ENCODE results near the gene ZNG1B. TPM values are rescaled to one million over a fixed set of nuclear protein-coding genes. Genes with fewer than 3 reads are reported as not detected.
"Not testable (repeated sequence)": the region's sequence is repeated elsewhere in the genome, so short reads cannot be mapped to it uniquely, and the experiment has no call there.

Gene ZNG1B
- total and polyA plus RNA-seq, 2 experiments from 2014 or later: 37.8 to 73.5 TPM

DNA sequence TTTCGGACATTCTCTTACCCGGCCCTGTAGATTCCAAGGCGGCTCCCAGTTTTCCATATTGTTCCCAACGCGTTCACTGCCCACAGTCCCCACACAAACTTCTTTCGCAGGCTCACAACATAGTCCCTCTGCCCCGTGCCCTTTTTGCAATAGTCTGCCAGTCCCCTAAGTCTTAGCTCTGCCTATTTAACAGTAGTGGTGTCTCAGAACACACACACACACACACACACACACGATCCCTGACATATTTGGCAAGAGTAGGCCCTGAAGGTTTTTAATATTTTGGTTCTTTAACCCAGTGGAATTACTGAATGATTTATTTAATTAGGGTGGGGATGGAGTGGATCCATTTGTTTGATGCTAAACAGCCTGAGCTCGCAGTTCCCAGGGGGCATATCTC lies 105.0 kb downstream of the ZNG1B start:
- H3K27ac ChIP-seq; in situ Hi-C loops (cut with MboI); H3K4me2 ChIP-seq (ENCODE audit: unreplicated experiment); H3K9me3 ChIP-seq (ENCODE audit: low read depth); H4K20me1 ChIP-seq (ENCODE audit: insufficient read depth); H3K9ac ChIP-seq; H3F3A ChIP-seq (ENCODE audit: insufficient read depth); H3K9me2 ChIP-seq (ENCODE audit: insufficient read depth); H3K36me3 ChIP-seq (ENCODE audit: low read depth); H3K79me2 ChIP-seq (ENCODE audit: insufficient read depth); DNase-seq; H3K27me3 ChIP-seq (replicated peaks; ENCODE audit: insufficient read depth); H3K4me1 ChIP-seq (ENCODE audit: insufficient read depth): not testable (repeated sequence)
- peak overlapping the region; percentile 71; the same call in 1 of the 2 replicates for H3K4me3 ChIP-seq
- peak overlapping the region; percentile 89 for H2AFZ ChIP-seq
- 9 to 24% methylated on average over 4 to 6 of the region's 9 CpGs for WGBS, 2 experiments (ENCODE audit: low coverage in 1 of 2, low lambda C conversion rate in 2 of 2, missing lambda C conversion rate in 2 of 2)

Other genes with a start within 250 kb of the ZNG1B start
- 2.1 and 5.8 TPM in 2 replicates for gene PAX8, start 158.8 kb upstream of the ZNG1B start, total RNA-seq (2014; rRNA removed; shearing (Covaris generic))
- gene PAX8, start 158.8 kb upstream of the ZNG1B start, polyA plus RNA-seq (2016; fragmentation: Nextera tagmentation; extraction: Ambion mirVana): 13.1 and 20.4 TPM in 2 replicates
- not detected in 2 replicates for gene FOXD4L1, start 61.0 kb downstream of the ZNG1B start, total RNA-seq (2014; rRNA removed; shearing (Covaris generic))
- not detected in 2 replicates for gene FOXD4L1, start 61.0 kb downstream of the ZNG1B start, polyA plus RNA-seq (2016; fragmentation: Nextera tagmentation; extraction: Ambion mirVana)
- 4.3 and 5.4 TPM in 2 replicates for gene RABL2A, start 189.6 kb downstream of the ZNG1B start, total RNA-seq (2014; rRNA removed; shearing (Covaris generic))
- 6.5 and 9.7 TPM in 2 replicates for gene RABL2A, start 189.6 kb downstream of the ZNG1B start, polyA plus RNA-seq (2016; fragmentation: Nextera tagmentation; extraction: Ambion mirVana)

Data from GM23248 (cell line).